ENCODE results near the gene RXFP4.
"Not testable (repeated sequence)": the region's sequence is repeated elsewhere in the genome, so short reads cannot be mapped to it uniquely, and the experiment has no call there.

The RXFP4 gene

GRCh38 chr1:155979597-155980343 lies 38.3 kb downstream of the RXFP4 start:
- DNase-seq (ENCODE audit: low read depth in 2 of 2) = no peak
- no peak for TF ChIP-seq CTCF (IDR thresholded peaks at IDR 0.05; ENCODE audit: low read depth, low read length)
- peak overlapping the region; percentile 87 to 94 for H3K4me3 ChIP-seq (replicated peaks in 1 of 2; ENCODE audit: low read depth in 2 of 2, low read length in 2 of 2)

DNA sequence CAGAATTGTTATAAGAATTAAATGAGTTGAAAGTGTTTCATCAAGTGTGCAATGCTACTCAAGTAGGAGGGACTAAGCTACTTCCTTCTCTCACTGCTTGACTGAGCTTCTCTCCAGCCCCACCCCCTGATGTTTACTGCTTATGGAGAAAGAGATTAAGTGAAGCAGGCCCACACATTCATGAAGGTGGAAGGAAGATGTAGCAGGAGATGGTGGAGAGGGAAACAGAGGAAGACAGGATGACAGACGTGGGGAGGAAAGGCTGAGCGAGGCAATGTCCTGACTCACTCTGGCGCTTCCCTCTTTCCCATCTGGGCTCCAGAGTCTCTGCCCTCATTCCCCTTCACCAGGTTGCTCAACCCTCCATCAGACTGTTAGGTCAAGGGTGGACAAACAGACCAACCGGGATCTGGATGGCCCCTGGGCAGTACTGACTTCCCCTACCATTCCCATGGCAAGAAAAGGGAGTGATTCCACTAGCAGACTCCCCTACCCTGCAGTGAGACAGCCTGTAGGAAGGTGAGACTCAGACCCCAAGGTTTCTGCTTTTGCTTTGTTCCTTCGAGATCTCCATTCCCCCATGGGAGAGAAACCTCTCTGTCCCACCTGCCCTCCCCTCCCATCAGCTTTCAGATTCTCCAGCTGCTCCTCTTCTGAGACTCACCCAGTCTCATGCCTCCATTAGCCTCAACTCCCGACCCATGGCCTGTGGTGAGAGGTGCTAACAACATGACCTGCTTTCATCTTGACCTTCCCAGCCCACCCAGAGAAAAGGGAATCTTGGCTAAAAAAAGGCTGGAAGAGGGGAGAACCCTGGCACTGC lies 40.0 kb downstream of the RXFP4 start:
- H3K4me3 ChIP-seq (replicated peaks in 1 of 2; ENCODE audit: low read depth in 2 of 2, low read length in 2 of 2) = peak overlapping the region; percentile 29 to 87
- no peak for TF ChIP-seq CTCF (IDR thresholded peaks at IDR 0.05; ENCODE audit: low read depth, low read length)
- DNase-seq (ENCODE audit: low read depth in 2 of 2) = peak; percentile 84 to 85

DNA sequence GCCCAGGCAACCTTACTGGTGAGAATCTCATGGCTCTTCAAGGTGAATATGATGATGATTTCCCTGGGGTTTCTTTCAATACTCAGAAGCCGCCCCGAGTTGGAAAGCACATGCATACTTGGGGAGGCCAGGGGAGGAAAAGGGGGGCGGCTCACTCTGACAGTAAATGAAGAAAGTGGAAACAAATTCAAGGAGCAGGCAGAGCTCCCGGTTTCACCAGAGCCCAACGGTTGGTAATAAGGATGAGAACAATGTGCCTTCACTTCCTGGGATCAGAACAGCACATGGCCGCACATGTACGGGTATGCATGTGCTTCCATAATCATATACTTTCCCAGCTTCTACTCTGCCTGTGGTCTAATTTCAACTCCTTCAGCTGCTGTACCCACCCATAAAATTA lies 40.7 kb downstream of the RXFP4 start:
- H3K4me3 ChIP-seq (replicated peaks in 1 of 2; ENCODE audit: low read depth in 2 of 2, low read length in 2 of 2) = peak overlapping the region; percentile 29 to 87
- TF ChIP-seq CTCF (IDR thresholded peaks at IDR 0.05; ENCODE audit: low read depth, low read length) = no peak
- no peak for DNase-seq (ENCODE audit: low read depth in 2 of 2)

- peak; percentile 96 to 98 for DNase-seq (ENCODE audit: low read depth in 2 of 2)
- TF ChIP-seq CTCF (IDR thresholded peaks at IDR 0.05; ENCODE audit: low read depth, low read length) = peak; percentile 3
- peak overlapping the region; percentile 29 to 87 for H3K4me3 ChIP-seq (replicated peaks in 1 of 2; ENCODE audit: low read depth in 2 of 2, low read length in 2 of 2)
Observed at GRCh38 chr1:155983191-155984024, 42.0 kb downstream of the RXFP4 start.

GRCh38 chr1:155984341-155984740 lies 42.9 kb downstream of the RXFP4 start:
- DNase-seq (ENCODE audit: low read depth in 2 of 2) = no peak
- TF ChIP-seq CTCF (IDR thresholded peaks at IDR 0.05; ENCODE audit: low read depth, low read length) = no peak
- no peak overlapping the region for H3K4me3 ChIP-seq (replicated peaks in 1 of 2; ENCODE audit: low read depth in 2 of 2, low read length in 2 of 2)

DNA sequence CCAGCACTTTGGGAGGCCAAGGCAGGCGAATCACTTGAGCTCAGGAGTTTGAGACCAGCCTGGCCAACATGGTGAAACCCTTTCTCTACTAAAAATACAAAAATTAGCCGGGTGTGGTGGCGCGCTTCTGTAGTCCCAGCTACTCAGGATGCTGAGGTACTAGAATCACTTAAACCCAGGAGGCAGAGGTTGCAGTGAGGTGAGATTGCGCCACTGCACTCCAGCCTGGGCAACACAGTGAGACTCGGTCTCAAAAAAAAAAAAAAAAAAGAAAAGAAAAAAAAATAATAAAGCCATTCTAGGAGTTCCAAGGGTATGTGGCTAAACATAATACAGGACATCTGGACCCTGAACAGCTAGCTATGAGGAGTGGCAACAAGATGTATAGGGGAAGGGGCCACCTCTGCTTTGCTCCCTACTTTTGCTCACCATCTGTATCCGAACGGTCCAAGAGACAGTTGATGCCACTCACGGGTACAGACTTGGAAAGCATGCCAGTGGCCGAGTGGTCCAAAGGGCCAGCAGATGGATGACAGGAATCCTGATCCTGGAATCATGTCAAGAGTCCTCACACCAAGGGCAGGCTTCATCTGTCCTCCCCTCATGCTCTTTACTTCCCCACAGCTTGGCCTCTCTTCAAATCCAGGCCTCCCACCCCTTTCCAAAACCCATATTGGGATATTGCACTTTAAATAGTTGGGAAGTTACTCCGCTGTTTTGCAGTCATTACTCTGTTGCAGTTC lies 43.6 kb downstream of the RXFP4 start:
- H3K4me3 ChIP-seq (replicated peaks in 1 of 2; ENCODE audit: low read depth in 2 of 2, low read length in 2 of 2); DNase-seq (ENCODE audit: low read depth in 2 of 2): not testable (repeated sequence)
